Ramos (cell line): ENCODE measurements around the gene KLF9.

Source experiments
- in situ Hi-C: fragments of 300-500 bp; cut with MboI; formaldehyde crosslinking; loops from one replicate; pipeline ENCODE4 v1.14.3; 2022; ENCODE audit warnings: low sequenced_read_pairs; ENCODE audit not compliant: unreplicated experiment

Gene KLF9

DNA sequence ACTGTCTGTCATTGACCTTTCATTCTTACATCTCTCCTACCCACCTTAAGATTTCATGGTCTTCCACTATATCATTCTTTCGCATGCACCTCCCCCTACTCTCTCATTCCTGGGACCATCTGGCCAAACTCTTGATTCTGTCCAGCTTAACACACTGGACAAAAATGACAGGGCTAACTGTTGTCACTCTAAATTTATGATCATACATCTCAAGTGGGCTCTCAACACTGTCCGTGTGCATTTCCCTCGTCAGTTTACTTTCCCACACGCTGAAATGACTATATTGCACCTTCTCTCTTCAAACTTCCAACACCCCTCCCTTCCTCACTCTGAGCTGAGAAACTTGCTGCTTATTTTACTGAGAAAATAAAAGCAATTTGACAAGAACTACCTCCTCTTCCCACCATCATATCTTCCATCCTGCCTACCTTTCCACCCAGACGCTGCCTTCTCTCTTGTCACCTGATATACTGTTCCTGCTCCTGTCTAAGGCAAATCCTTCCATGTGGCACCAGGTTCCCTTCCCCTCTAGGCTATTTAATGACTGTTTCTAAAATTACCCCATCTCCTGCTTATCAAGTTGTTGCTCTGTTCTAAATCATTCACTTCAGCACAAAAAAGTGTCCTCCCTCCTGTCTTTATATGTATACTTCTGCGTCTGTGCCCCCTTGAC is 8.1 kb upstream of the KLF9 start:
- in situ Hi-C loops = no loop called here

DNA sequence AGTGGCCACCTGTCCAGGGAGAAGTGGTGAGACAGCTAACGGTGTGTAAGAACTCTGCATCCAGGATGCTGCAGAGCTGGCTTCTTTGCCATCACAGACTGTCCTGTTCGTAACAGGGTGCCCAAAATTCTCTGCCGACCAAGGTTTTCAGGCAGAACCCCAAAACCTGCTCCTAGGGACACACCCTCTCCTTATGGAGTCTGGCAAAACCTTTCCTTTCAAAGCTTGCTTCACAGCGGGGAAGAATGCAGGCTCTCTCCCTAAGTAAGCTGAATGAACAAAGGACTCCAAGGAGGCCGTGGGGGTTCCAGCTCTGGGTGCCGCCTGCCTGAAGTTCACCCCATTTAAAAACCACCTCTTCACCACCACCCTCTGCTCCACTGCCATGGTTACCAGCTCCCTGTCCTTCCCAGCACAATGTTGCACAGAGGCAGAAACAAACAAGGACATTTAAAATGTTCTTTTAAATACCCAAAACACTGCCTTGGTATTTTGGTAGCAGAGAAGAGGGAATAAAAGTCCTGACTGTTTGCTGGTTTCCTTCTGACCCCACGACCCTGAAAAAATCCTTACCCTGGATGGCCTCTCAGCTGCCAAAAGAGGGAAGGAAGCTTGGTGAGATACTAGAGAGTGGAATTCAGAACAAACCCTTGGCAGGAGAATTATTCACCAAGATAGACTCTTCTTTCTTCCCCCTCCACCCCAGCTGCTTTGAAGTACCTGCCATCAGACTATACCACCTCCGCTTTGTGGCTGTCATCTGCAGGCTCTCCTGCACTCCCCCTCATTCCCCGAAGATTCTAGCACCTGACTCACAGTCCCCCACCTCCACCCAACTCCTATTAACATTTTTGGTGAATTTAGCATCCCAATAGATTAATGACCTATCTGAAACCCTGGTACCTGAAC is 7.1 kb upstream of the KLF9 start:
- in situ Hi-C loops = no loop called here

- in situ Hi-C loops = no loop called here
Observed at GRCh38 chr9:70420441-70421271, 6.2 kb upstream of the KLF9 start.

- in situ Hi-C loops = no loop called here
Observed at GRCh38 chr9:70419556-70420440, 5.3 kb upstream of the KLF9 start.

DNA sequence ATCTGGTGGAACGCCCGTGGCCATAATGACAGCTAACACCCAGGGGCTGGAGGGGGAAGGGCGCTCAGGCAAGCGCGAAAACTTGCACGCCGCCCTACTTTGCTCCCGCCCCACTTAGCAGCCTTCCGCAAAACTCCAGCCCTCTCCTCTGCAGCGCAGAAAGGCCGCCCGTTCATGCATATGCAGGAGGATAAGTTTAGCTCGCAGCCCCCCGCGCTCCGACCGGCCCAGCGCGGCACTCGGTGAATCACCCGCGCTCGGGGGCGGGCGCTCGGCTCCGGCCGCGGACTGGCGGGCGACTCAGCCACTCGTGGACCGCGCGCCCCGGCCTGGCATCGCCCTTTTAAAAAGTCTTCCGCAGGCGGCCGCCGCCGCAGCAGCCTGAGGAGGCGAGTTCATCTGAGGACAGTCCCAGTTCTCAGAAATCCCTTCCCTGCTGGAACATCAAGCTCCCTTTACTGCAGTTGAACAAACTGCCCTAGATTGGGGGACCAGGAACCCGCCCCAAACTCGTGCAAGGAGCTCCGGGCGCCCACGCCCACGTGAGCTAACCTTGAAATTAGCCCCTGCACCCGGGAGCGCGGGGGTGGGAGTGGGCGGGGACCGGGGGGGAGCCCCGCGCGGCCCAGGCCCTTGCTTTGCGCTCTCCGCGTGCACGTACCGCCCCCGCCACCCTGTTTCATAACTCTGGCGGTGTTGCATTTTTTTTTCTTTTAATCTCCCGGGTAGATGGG is 4.5 kb upstream of the KLF9 start:
- in situ Hi-C loops = no loop called here

GRCh38 chr9:70415476-70415875 is 1.0 kb upstream of the KLF9 start:
- in situ Hi-C loops = no loop called here

DNA sequence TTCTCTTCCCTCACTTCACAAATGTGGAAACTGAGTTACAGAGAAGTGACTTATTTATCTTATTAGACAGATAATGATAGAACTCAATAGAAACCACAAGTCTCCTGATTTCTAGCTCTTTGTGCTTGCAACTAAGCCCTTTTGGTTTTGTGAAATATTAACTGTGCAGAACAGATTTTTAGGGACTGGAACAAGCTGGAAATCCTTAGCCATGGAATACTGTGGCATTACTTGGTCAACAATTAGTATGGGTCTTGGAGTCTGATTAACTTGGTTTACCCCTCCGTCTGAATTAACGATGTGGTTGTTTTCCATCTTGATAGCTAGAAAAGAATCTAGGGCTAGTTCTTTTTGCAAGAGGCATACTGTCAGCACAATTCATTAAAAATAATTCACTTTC is 584 bp upstream of the KLF9 start:
- in situ Hi-C loops = no loop called here

GRCh38 chr9:70413464-70413798 is 1.0 kb downstream of the KLF9 start:
- in situ Hi-C loops = no loop called here

DNA sequence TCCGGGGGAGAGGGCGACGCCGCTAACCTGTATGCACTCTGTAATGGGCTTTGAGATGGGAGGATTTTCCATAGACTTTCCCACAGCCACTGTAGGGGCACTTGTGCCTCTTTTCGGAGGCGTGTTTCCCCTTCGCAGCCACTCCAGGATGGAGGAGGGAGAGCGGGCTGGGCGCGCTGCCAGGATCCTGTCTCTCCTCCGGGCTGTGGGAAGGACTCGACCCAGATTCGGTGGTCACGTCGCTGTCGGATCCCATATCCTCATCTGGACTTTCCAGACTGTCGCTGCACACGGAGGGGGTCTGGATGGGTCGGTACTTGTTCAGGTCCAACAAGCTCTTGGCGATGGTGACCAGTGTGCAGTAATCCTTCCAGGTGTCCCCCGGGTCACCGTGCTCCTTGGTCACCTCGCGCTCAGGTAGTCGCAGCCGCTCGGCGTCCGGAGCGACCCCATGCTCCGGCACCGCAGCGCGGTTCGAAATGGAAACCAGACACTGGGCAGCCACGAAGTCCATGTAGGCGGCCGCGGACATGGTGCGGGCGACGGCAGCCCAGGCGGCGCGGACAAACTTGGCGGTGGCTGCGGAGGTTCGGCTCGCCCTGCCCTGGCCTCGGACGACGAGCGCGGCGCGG is 1.5 kb downstream of the KLF9 start:
- in situ Hi-C loops = no loop called here

DNA sequence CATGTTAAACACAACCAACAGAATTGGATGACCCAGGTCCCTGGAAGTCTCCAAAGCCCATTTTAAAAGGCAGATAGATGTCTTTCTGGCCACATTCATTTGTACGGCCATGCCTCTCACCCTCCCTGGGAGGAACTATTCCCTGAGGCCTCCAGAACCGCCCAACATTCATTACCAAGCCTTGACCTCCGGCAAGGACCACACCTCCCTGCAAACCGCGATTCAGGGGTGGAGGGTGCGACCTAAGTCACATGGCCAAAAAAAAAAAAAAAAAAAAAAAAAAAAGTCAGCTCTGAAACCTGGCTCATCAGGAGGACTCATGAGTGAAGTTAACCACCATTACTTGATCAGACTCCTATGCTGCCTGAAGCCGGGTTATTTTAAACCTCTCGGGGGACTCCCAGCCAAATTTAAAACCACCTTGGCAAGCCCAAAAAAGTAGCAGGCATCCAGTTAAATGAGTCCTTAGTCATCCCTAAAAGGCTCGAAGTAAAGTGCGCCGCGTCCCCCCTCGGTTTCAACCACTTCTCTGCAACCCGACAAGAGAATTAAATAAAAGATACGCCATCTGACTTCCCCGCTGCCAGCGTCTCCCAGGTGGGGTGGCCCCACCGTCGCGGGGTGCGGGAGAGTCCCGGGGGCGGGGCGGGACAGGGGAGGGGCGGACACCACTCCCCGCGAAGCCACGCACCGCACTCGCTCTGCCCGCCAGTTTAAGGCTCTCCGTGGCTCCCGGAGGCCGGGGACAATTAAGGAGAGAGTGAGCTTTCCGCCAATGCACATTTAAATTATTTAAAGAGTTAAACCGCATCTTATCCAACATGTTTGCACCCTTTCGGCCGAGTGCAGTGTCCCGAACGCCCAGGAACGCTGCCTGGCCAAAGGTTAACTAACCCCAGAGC is 2.3 kb downstream of the KLF9 start:
- in situ Hi-C loops = no loop called here

- in situ Hi-C loops = no loop called here
Observed at GRCh38 chr9:70411121-70411929, 3.1 kb downstream of the KLF9 start.

DNA sequence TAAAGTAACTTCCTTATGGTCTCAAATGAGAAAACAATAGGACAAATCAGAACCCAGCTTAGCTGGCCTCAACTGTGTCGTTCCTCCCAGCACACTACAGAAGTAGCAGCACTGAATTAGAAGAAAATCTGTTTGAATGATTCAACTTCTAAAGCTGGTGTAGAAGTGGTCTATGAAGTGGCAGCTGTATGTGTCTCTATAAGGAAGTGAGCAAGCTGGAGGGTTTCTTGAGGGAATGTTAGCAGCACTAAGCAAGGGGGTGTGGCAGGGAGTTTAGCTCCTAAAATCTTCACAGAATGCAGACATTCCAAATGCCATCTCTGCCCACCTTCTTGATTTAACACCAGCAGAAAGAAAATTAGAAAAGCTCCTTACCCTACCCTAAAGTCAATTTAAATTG is 4.1 kb downstream of the KLF9 start:
- in situ Hi-C loops = no loop called here

GRCh38 chr9:70409800-70410199 is 4.7 kb downstream of the KLF9 start:
- in situ Hi-C loops = no loop called here

- in situ Hi-C loops = no loop called here
Observed at GRCh38 chr9:70409280-70409679, 5.2 kb downstream of the KLF9 start.

DNA sequence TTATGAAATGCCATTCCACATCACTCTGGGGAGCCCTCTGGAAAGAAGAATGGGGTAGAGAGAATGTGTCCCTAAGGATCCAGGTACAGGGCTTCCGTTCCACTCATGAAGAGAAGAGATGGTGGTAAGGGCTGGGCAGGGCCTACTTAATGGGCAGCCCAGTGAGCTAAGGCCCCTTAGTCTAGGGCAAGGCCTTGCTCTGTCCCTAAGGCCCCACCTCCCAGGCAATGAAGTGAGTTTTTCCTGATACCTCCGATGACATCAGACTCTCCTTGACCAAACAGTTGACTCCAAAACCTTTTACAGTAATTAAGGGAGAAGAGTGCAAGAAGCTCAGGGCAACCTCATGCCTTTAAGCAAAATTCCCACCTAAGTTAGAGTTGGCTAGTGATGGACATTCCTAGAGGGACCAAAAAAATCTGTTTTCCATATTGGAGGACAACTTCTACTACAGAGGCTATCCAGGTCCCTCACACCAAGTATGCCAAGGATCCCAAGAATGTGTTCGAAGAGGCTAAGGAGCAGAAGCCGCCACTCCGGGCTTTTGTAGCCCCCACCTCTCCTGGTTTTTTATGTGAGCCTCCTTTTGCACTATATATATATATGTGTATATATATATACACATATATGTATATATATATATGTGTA is 5.9 kb downstream of the KLF9 start:
- in situ Hi-C loops = no loop called here

GRCh38 chr9:70407081-70407503 is 7.4 kb downstream of the KLF9 start:
- in situ Hi-C loops = no loop called here

DNA sequence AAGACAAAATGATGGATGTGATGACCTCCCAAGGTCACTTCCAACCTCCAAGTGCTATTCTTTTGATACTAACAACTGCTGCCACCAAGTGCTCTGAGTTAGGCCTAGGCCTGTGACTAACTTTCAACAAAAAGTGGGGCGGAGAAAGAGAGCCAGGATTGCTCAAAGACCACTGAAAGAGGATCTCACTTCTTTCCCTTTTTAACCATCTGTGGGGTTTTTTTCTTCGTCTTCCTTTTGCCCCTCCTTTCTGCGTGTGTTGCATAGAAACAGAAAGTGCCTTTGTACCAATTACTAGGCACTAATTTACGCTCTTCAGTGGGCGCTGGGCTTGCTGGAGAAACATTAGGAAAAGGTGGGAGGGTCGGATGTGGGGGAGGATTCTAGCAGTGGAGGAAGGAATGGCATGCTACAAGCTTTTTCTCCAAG is 8.0 kb downstream of the KLF9 start:
- in situ Hi-C loops = no loop called here
